GM19328 (cell line): ENCODE results near the gene ELP2.
"Not testable (repeated sequence)": the region's sequence is repeated elsewhere in the genome, so short reads cannot be mapped to it uniquely, and the experiment has no call there.

Experiments used
- ATAC-seq: cut with Tn5 transposase; IDR thresholded peaks from one replicate; pipeline ENCODE4 v1.9.1; 2021; ENCODE audit warnings: mild to moderate bottlenecking, moderate library complexity; ENCODE audit not compliant: unreplicated experiment

The ELP2 gene

GRCh38 chr18:36129300-36130038 lies at the start of gene ELP2, which contains the start of gene SLC39A6:
ELP2 (plus strand) TSS chr18:36129899; CDS start chr18:36129934, 35 bp downstream.
SLC39A6 (minus strand) TSS chr18:36129340; CDS start chr18:36127007, 2,333 bp downstream.
- peak; percentile 91 for ATAC-seq

- not testable (repeated sequence) for ATAC-seq
Observed at GRCh38 chr18:36081118-36081517, 48.6 kb upstream of the ELP2 start.

GRCh38 chr18:36083729-36084128 lies 46.0 kb upstream of the ELP2 start:
- no peak for ATAC-seq

- ATAC-seq: no peak
Observed at GRCh38 chr18:36085195-36085594, 44.5 kb upstream of the ELP2 start.

GRCh38 chr18:36086186-36086585 lies 43.5 kb upstream of the ELP2 start:
- ATAC-seq: no peak

GRCh38 chr18:36088256-36088655 lies 41.4 kb upstream of the ELP2 start:
- no peak for ATAC-seq

- no peak for ATAC-seq
Observed at GRCh38 chr18:36089001-36089400, 40.7 kb upstream of the ELP2 start.

- ATAC-seq: not testable (repeated sequence)
Observed at GRCh38 chr18:36092116-36092515, 37.6 kb upstream of the ELP2 start.

- no peak for ATAC-seq
Observed at GRCh38 chr18:36094431-36094830, 35.3 kb upstream of the ELP2 start.

- ATAC-seq: no peak
Observed at GRCh38 chr18:36095936-36096519, 33.7 kb upstream of the ELP2 start.

GRCh38 chr18:36096955-36097354 lies 32.7 kb upstream of the ELP2 start:
- ATAC-seq: no peak

- ATAC-seq: no peak
Observed at GRCh38 chr18:36099311-36099710, 30.4 kb upstream of the ELP2 start.

- no peak for ATAC-seq
Observed at GRCh38 chr18:36101943-36102342, 27.8 kb upstream of the ELP2 start.

- ATAC-seq: no peak
Observed at GRCh38 chr18:36104749-36105148, 24.9 kb upstream of the ELP2 start.

- ATAC-seq: no peak
Observed at GRCh38 chr18:36107477-36107876, 22.2 kb upstream of the ELP2 start.

- no peak for ATAC-seq
Observed at GRCh38 chr18:36108196-36108595, 21.5 kb upstream of the ELP2 start.

GRCh38 chr18:36108601-36109000 lies 21.1 kb upstream of the ELP2 start:
- no peak for ATAC-seq

- ATAC-seq: no peak
Observed at GRCh38 chr18:36109737-36110136, 20.0 kb upstream of the ELP2 start.

GRCh38 chr18:36112302-36112701 lies 17.4 kb upstream of the ELP2 start:
- no peak for ATAC-seq

- ATAC-seq: no peak
Observed at GRCh38 chr18:36114251-36114650, 15.4 kb upstream of the ELP2 start.

- no peak for ATAC-seq
Observed at GRCh38 chr18:36114738-36115137, 15.0 kb upstream of the ELP2 start.

GRCh38 chr18:36116771-36117170 lies 12.9 kb upstream of the ELP2 start:
- not testable (repeated sequence) for ATAC-seq
